H9 (cell line): ENCODE data around the gene SRGAP3. TPM values are rescaled to one million over a fixed set of nuclear protein-coding genes. Genes with fewer than 3 reads are reported as not detected.
A peak's percentile ranks its signal among the peaks of the same experiment; 100 is the strongest.

Experiments used
- DNase-seq: peaks from one replicate; pipeline ENCODE4 v3.0.0-alpha.2; 2017
- H2AFZ ChIP-seq: one replicate; pipeline ENCODE4 v1.6.1; 2013; ENCODE audit warnings: mild to moderate bottlenecking, low read length, control low read depth, moderate library complexity
- H2AK5ac ChIP-seq: 2 replicates; pipeline ENCODE4 v1.6.1; 2013; ENCODE audit warnings: low read length, control low read depth, mixed read lengths; ENCODE audit not compliant: insufficient read length
- H2BK120ac ChIP-seq: one replicate; pipeline ENCODE4 v1.6.1; 2013; ENCODE audit warnings: low read depth, mild to moderate bottlenecking, low read length, control low read depth, inconsistent platforms; ENCODE audit not compliant: poor library complexity, severe bottlenecking
- H2BK12ac ChIP-seq: 2 replicates; pipeline ENCODE4 v1.6.1; 2013; ENCODE audit warnings: low read length, control low read depth, mixed read lengths, low read depth; ENCODE audit not compliant: insufficient read length
- H2BK15ac ChIP-seq: 2 replicates; pipeline ENCODE4 v1.6.1; 2013; ENCODE audit warnings: low read depth, low read length, control low read depth
- H2BK20ac ChIP-seq: one replicate; pipeline ENCODE4 v1.6.1; 2013; ENCODE audit warnings: low read depth, mild to moderate bottlenecking, low read length, control low read depth, inconsistent platforms; ENCODE audit not compliant: poor library complexity, severe bottlenecking
- H2BK5ac ChIP-seq: 2 replicates; pipeline ENCODE4 v1.6.1; 2013; ENCODE audit warnings: low read length, control low read depth, mixed read lengths; ENCODE audit not compliant: insufficient read length
- H3K14ac ChIP-seq: 2 replicates; pipeline ENCODE4 v1.6.1; 2013; ENCODE audit warnings: low read length, control low read depth; ENCODE audit not compliant: insufficient read depth
- H3K18ac ChIP-seq: 2 replicates; pipeline ENCODE4 v1.6.1; 2013; ENCODE audit warnings: low read depth, mild to moderate bottlenecking, mixed read lengths, low read length, control low read depth; ENCODE audit not compliant: insufficient read length
- H3K23ac ChIP-seq: 2 replicates; pipeline ENCODE4 v1.6.1; 2013; ENCODE audit warnings: low read length, control low read depth, mixed read lengths, low read depth; ENCODE audit not compliant: insufficient read length
- H3K23me2 ChIP-seq: 2 replicates; pipeline ENCODE4 v1.6.1; 2013; ENCODE audit warnings: low read depth, mild to moderate bottlenecking, mixed read lengths, low read length, control low read depth; ENCODE audit not compliant: insufficient read length, poor library complexity, severe bottlenecking
- H3K27ac ChIP-seq: 2 replicates; pipeline ENCODE4 v1.5.1; 2013; ENCODE audit warnings: low read length, control low read depth, mixed read lengths, low read depth; ENCODE audit not compliant: insufficient read length
- H3K27me3 ChIP-seq: 2 replicates; pipeline ENCODE4 v1.6.1; 2013; ENCODE audit warnings: low read length, control low read depth, inconsistent platforms; ENCODE audit not compliant: insufficient read depth
- H3K4ac ChIP-seq: 2 replicates; pipeline ENCODE4 v1.6.1; 2013; ENCODE audit warnings: low read depth, mild to moderate bottlenecking, control low read depth, inconsistent platforms, low read length, moderate library complexity
- H3K4me1 ChIP-seq: 2 replicates; pipeline ENCODE4 v1.6.1; 2013; ENCODE audit warnings: low read length, control low read depth, inconsistent platforms; ENCODE audit not compliant: insufficient read depth
- H3K4me2 ChIP-seq: 2 replicates; pipeline ENCODE4 v1.6.1; 2013; ENCODE audit warnings: low read length, control low read depth, mixed read lengths; ENCODE audit not compliant: insufficient read length, insufficient read depth
- H3K56ac ChIP-seq: 2 replicates; pipeline ENCODE4 v1.6.1; 2013; ENCODE audit warnings: low read depth, mild to moderate bottlenecking, mixed read lengths, low read length, control low read depth; ENCODE audit not compliant: insufficient read length
- H3K79me1 ChIP-seq: 2 replicates; pipeline ENCODE4 v1.6.1; 2013; ENCODE audit warnings: low read depth, mild to moderate bottlenecking, moderate library complexity, low read length, control low read depth, inconsistent platforms; ENCODE audit not compliant: insufficient read depth, poor library complexity, severe bottlenecking
- H3K79me2 ChIP-seq: 2 replicates; pipeline ENCODE4 v1.6.1; 2013; ENCODE audit warnings: low read length, control low read depth, inconsistent platforms; ENCODE audit not compliant: insufficient read depth
- H3K9ac ChIP-seq: 2 replicates; pipeline ENCODE4 v1.6.1; 2013; ENCODE audit warnings: low read length, control low read depth, mixed read lengths; ENCODE audit not compliant: insufficient read length; ENCODE audit errors: extremely low read depth
- H3K9me3 ChIP-seq: one replicate; pipeline ENCODE4 v1.6.1; 2013; ENCODE audit warnings: low read depth, low read length, inconsistent platforms; ENCODE audit not compliant: control insufficient read depth
- H3T11ph ChIP-seq: one replicate; pipeline ENCODE4 v1.6.1; 2013; ENCODE audit warnings: mild to moderate bottlenecking, low read length, control low read depth, inconsistent platforms
- H4K20me1 ChIP-seq: one replicate; pipeline ENCODE4 v1.6.1; 2013; ENCODE audit not compliant: control insufficient read depth, insufficient read length, insufficient read depth
- H4K5ac ChIP-seq: 2 replicates; pipeline ENCODE4 v1.6.1; 2013; ENCODE audit warnings: low read depth, mild to moderate bottlenecking, mixed read lengths, low read length, control low read depth; ENCODE audit not compliant: insufficient read length
- H4K8ac ChIP-seq: replicated peaks from 2 replicates; pipeline ENCODE4 v1.6.1; 2013; ENCODE audit warnings: low read length, control low read depth, mixed read lengths, low read depth; ENCODE audit not compliant: insufficient read length
- H4K91ac ChIP-seq: 2 replicates; pipeline ENCODE4 v1.6.1; 2013; ENCODE audit warnings: low read depth, mild to moderate bottlenecking, moderate library complexity, mixed read lengths, low read length, control low read depth; ENCODE audit not compliant: insufficient read length
- H3K27ac Mint-ChIP-seq, 3 experiments: 2 replicates in 2 of 3; 3 replicates in 1 of 3; pipeline ENCODE4 v1.8.0; 2020 to 2021; ENCODE audit warnings: mixed read lengths in 3 of 3, mild to moderate bottlenecking in 1 of 3, moderate library complexity in 1 of 3
- H3K27me3 Mint-ChIP-seq: 2 replicates; pipeline ENCODE4 v1.8.0; 2021; ENCODE audit warnings: low read depth, mild to moderate bottlenecking, moderate library complexity, mixed read lengths
- H3K36me3 Mint-ChIP-seq, 3 experiments: 2 replicates in 2 of 3; 3 replicates in 1 of 3; pipeline ENCODE4 v1.8.0; 2020 to 2021; ENCODE audit warnings: low read depth in 3 of 3, mixed read lengths in 3 of 3; ENCODE audit not compliant: insufficient read depth in 1 of 3
- H3K4me1 Mint-ChIP-seq, 2 experiments: 2 replicates each; pipeline ENCODE4 v1.8.0; 2020; ENCODE audit warnings: mixed read lengths in 2 of 2
- H3K4me3 Mint-ChIP-seq, 2 experiments: 2 replicates in 1 of 2; 3 replicates in 1 of 2; pipeline ENCODE4 v1.8.0; 2020 to 2021; ENCODE audit warnings: mild to moderate bottlenecking in 2 of 2, mixed read lengths in 2 of 2, moderate library complexity in 1 of 2
- H3K9me3 Mint-ChIP-seq, 2 experiments: 2 replicates in 1 of 2; 3 replicates in 1 of 2; pipeline ENCODE4 v1.8.0; 2020; ENCODE audit warnings: mild to moderate bottlenecking in 2 of 2, mixed read lengths in 2 of 2, moderate library complexity in 1 of 2
- CTCF ChIP-seq: fragments of 200-600 bp; sonication (generic); conservative IDR thresholded peaks from 3 replicates; pipeline ENCODE4 v1.8.0; 2021; ENCODE audit warnings: antibody characterized with exemption, mild to moderate bottlenecking
- WGBS: extraction: QIAGEN DNeasy Blood & Tissue Kit; methylation state at CpG from one replicate; pipeline ENCODE4 v1.1.7; 2013; ENCODE audit warnings: missing lambda C conversion rate, low lambda C conversion rate, mixed read lengths; ENCODE audit not compliant: insufficient read length; ENCODE audit errors: extremely low coverage; 5-methylcytosine and 5-hydroxymethylcytosine counted together
- total RNA-seq: library from RNA; stranded (reverse); gene quantifications from 2 replicates; pipeline ENCODE4 v1.2.1, GENCODE V29; 2021

The SRGAP3 gene
- total RNA-seq, 1 experiment from 2014 or later = 3.4 TPM

GRCh38 chr3:8938021-8938420, 311.4 kb downstream of the SRGAP3 start:
- no peak overlapping the region for H3K9ac ChIP-seq
- H3K9me3 Mint-ChIP-seq = peaks cover under 1 to 6% of the 10 kb centered on the region in 2 experiments; a peak in 3 of 5 replicates

More at GRCh38 chr3:8938021-8938420, 311.4 kb downstream of the SRGAP3 start:
- TF ChIP-seq CTCF = peak; percentile 47; the same call in 2 of the 3 replicates
- DNase-seq = no peak
- Histone ChIP-seq H2AK5ac (no peak overlapping the region), H3K4me1 (no peaks in the 10 kb centered on the region), H2BK5ac (no peak overlapping the region), H4K5ac (no peak overlapping the region), H3K4ac (no peak overlapping the region), H3K79me1 (no peaks in the 10 kb centered on the region), H2BK20ac (no peak overlapping the region), H3K4me2 (no peak overlapping the region), H4K20me1 (no peaks in the 10 kb centered on the region), H3K23me2 (no peaks in the 10 kb centered on the region), H3K14ac (no peak overlapping the region), H3K27ac (no peak overlapping the region), H2BK15ac (no peak overlapping the region), H4K8ac (no peak overlapping the region), H3K23ac (no peak overlapping the region), H2BK120ac (no peak overlapping the region), H3T11ph (no peak overlapping the region), H3K9me3 (no peaks in the 10 kb centered on the region), H3K79me2 (no peaks in the 10 kb centered on the region), H3K56ac (no peak overlapping the region), H3K27me3 (no peaks in the 10 kb centered on the region), H3K18ac (no peak overlapping the region), H2BK12ac (no peak overlapping the region), H2AFZ (no peak overlapping the region), H4K91ac (no peak overlapping the region)
- no peak overlapping the region for H3K27ac Mint-ChIP-seq
- H3K4me3 Mint-ChIP-seq = no peak overlapping the region
- no peaks in the 10 kb centered on the region for H3K27me3 Mint-ChIP-seq
- no peaks in the 10 kb centered on the region for H3K4me1 Mint-ChIP-seq
- no CpG with 5 or more reads among the region's 1 CpG for whole genome bisulfite sequencing
- H3K36me3 Mint-ChIP-seq = peaks cover 13 to 54% (median 37%) of the 10 kb centered on the region in 3 experiments; a peak in 6 of 7 replicates
